Stimulated activated CD4-positive, alpha-beta T cell treated with anti-CD3 and anti-CD28 coated beads, Interleukin-4, amount 100 ng/mL, for 4 hours (primary cell): ENCODE results near the gene RASA3.
A peak's percentile ranks its signal among the peaks of the same experiment; 100 is the strongest.
"Not testable (repeated sequence)": the region's sequence is repeated elsewhere in the genome, so short reads cannot be mapped to it uniquely, and the experiment has no call there.

Experiments
- DNase-seq, 2 experiments: peaks; one replicate each; pipeline ENCODE4 v3.0.0-alpha.2; 2020

The RASA3 gene

GRCh38 chr13:114155320-114155719 is 22.9 kb upstream of the RASA3 start:
- no peak for DNase-seq

- DNase-seq: no peak
These were observed 22.1 kb upstream of the RASA3 start for GRCh38 chr13:114154476-114154875.

GRCh38 chr13:114153485-114154080 is 21.2 kb upstream of the RASA3 start:
- no peak for DNase-seq

DNA sequence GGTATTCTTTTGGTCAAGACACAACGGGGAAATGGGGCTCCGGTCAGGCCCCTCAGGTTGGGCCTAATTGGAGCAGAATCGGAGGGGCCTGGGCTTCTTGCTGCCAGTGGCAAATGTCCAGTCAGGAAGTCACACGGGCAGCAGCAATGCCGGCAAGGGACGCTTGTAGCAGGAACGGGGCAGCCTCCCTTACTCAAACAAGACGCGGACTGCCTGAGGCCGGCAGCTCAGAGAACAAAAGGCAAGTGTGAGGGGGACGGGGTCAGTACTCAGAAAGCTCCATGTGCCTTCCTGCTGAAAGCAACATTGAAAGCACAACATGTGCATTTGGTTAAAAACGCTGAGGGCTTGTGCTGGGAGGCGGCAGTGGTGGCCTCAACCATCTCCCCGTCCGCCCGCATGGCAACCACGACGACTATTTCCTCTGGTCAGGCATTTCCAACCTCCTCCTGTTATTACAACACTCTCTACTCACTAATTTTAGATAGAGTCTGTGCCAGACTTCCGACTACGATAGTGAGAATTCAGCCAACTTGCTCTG is 20.5 kb upstream of the RASA3 start:
- no peak for DNase-seq

DNA sequence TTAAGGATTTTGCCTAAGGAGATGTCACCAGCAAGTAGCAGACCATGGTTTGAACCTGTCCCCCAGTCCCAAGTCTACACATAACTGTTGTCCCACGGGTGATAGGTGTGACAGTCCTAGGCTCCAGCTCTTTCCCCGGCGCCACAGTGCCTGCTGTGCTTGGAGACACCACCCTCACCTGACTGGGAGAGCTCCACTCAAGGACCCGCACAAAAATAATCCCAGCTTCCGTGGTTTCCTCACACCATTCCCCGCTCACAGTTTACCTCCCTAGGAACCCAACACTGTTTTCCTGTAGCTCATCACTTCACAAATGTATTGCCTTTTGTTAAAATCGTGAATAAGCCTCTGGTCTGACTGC is 19.8 kb upstream of the RASA3 start:
- DNase-seq: no peak

- DNase-seq: peak; percentile 44 to 67
These were observed 19.3 kb upstream of the RASA3 start for GRCh38 chr13:114151565-114152284.

- DNase-seq: no peak
These were observed 18.6 kb upstream of the RASA3 start for GRCh38 chr13:114151031-114151430.

DNA sequence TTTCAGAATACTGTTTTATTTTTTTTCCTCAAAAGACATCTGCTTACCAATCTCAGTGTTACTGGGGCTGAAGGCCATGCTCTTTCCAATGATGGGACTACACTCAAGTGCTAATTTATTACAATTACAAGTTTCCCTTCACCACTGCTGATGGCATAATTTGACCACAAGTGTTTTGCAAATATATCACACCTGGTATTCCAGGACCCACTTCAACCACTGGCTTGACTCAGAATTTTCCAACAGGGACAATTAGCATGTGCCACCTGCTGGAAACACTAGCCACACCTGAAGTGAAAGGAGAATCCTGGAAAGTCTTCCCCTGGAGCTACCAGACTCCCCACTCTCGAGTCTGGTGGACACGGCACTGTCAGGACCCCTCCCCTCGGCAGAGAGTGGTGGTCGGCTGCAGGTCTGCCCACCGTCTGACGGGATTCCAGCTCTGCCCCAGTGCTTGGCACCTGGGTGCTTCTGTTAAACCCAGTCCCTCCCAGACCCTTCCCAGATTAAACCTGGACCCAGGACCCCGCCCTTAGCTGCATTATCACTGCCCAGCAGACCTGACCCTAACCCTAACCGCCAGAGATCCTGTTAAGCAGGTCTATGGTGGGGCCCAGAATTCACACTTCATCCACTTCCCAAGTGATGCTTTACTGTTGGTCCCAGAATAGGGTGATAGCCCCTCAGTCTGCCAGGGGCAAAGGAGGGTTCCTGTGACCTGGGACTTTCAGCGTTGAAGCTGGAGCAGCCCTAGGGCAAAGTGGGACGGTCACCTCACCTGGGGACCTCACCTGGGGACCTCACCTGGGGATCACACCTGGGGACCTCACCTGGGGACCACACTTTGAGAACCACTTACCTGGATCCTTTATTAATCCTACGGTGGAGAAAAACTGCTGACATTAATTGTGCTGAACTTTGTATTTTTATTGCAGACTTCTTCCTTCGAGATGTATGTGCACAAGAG is 17.6 kb upstream of the RASA3 start:
- no peak for DNase-seq

- DNase-seq: not testable (repeated sequence)
These were observed 16.5 kb upstream of the RASA3 start for GRCh38 chr13:114148886-114149285.

GRCh38 chr13:114148521-114148855 is 16.1 kb upstream of the RASA3 start:
- peak; percentile 46 to 78 for DNase-seq

DNA sequence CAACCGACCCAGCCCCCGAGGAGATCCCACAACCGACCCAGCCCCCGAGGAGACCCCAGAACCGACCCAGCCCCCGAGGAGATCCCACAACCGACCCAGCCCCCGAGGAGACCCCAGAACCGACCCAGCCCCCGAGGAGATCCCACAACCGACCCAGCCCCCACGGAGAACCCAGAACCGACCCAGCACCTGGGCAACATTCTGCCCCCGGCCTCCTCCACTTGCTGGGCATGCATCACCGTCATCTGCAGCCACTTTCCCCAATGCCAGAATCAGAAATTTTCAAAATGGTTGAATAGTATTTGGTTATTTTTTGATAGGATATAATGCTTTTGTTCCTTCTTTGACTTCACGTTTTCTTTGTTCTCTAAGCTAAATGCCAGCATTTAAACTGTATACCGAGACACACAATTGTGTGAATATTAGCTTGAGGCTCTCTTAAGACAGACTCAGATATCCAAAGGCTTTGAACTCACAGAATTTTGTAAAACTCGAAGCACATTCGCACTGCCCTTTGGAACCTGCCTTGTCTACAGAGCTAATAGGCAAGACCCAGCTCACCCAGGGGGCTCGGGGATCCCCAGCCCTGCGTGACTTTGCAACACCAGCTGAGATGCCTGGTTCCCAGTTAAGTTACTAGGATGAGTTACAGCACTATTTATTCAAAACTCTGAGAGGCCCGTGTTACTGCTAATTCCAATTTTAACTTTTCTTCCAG is 15.5 kb upstream of the RASA3 start:
- DNase-seq: no peak

DNA sequence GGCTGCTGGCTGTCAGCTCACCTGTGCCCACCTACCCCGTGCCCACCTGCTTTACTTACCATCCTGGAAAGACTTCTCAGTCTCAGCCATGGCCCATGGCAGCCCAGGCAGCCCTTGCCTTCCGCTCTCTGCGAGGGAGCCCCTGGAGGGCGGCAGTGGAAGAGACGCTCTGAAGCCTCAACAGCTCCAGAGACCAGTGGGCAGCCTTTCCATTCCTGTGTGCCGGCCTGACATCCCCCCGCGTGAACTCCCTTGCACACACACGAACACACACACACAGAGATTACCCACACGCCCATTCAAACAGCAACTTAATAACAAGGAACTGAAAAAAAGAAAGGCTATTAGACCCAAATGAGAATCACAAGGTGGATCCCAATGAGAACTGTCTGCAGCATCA is 14.2 kb upstream of the RASA3 start:
- DNase-seq: no peak

DNA sequence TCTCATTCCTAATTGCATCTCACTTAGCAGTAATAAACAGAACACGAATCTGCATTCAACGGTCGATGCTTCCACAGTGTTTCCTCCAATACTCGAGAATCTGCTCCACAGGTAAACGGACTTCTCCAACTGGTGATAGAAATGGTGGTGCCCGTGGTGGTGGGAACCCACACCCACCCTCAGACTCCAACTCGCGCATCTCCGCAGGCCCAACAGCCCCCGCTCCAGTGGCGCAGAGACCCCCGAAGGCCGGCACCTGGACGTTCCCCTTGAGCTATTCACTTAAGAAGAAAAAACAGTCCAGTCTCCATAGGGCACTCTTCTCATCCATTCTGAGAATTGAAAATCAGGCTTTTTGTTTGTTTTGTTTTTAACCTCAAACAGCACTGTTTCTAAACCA is 13.8 kb upstream of the RASA3 start:
- no peak for DNase-seq

- no peak for DNase-seq
These were observed 13.3 kb upstream of the RASA3 start for GRCh38 chr13:114145722-114146121.

DNA sequence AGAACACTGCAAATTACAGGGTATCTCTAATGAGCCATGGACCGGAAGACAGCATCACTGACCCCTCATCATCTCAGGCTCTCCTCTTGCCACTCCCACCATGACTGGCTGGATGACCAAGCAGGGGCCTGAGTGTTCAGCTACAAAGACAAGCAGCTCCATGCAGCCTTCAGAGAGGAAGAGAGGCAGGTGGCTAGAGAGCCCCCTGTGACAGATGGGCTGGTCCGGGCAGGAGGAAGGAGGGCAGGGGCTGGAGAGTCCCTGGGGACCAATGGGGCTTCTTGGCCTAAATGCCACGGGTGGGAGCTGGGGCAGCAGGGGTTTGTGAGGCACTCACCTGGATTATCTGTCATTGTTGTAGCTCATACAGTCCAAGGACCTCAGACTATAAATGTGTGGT is 12.8 kb upstream of the RASA3 start:
- no peak for DNase-seq

- DNase-seq: no peak
These were observed 12.3 kb upstream of the RASA3 start for GRCh38 chr13:114144606-114145244.

DNA sequence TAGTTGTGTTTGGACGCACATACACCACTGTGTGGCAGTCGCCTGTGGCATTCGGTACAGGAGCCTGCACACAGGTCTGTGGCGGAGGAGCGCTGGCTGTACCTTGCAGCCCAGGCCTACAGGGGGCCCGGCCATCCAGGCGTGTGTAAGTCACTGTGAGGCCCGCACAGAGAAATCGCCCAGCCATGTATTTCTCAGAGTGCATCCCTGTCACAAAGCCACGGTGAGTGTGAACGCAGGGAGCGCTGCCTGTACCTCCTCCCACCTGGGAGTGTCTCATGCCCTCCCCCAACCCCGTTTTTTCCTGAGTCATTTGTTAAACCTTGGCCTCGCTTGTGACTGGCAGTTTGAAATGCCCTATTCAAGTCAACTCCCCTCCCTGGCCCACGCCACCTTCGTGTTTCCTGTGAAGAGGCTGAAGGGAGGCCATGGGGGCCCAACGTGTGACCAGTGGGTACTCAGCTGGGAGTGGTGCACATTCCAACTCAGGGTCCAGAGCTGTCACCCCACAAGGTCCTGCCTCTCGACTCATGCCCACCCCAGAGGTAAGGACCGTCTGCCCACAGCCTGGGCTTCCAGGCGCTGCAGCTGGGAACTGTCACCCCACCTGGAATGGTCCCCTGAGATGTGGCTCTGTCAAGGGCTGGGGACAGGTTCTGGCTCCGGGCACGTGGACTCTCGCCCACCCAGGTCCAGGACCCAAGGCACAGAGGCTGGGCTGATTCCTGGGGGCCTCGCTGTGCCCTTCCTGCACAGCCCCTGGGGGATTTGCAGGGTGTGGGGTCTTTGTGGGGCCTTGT is 11.6 kb upstream of the RASA3 start:
- DNase-seq: peak in 1 of 2 experiments; percentile 53

- DNase-seq: peak in 1 of 2 experiments; percentile 69
These were observed 10.4 kb upstream of the RASA3 start for GRCh38 chr13:114142640-114143490.

- no peak for DNase-seq
These were observed 9.7 kb upstream of the RASA3 start for GRCh38 chr13:114142137-114142550.

GRCh38 chr13:114141261-114141996 is 9.0 kb upstream of the RASA3 start:
- DNase-seq: no peak
